Measurements from ENCODE around the gene APOA4. TPM values are rescaled to one million over a fixed set of nuclear protein-coding genes. Genes with fewer than 3 reads are reported as not detected.

The APOA4 gene
- polyA plus RNA-seq, 1 of the 3 experiments (the other 2 are of a cell fraction) = not detected

DNA sequence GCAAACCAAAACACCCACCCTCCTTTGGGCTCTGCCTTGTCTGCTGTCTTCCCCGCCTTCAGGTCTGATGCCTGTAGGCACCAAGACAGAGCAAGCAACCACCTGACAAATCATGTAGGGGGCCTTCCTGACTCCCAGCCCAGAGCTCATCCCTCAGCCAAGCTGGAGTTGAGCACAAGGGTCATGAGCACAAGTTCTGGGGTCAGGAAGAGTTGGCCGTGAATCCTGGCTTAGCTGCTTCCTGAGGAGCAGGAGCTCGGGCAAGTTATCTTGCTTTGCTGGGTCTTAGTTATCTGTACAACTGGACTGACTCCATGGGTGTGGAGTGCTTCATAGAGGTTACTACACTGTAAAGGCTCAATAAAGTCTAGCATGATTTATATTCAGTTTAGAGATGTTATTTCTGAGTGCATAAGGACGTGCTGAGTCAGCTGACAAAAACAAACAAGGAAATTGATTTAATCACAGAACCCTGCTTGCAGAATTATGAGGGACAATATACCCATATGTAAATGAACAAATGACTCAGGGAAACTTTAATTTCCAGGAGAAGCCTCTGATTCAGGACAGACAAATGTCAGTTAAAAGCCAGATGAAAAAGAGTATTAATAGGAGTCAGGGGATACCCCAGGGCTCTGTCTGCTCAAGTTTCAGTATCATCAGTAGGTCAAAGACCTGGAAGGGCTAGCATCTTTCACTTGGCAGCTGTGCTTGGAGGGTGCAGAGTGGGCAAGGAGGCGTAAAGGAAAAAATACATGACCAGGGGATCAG lies 29.3 kb upstream of the APOA4 start:
- ChIA-PET CTCF (interaction anchor here (1.0 to 2.0 kb wide), 4 partner anchors 16 to 253 kb away, joined by 3 to 7 read pairs (median 4); no protein-coding TSS in a partner anchor), POLR2A (no interaction called here)
- Histone ChIP-seq H2AFZ (ENCODE audit: low read depth) (no peak overlapping the region), H3F3A (replicated peaks; ENCODE audit: insufficient read depth) (peaks cover 31% of the 10 kb centered on the region), H3K9me2 (no peaks in the 10 kb centered on the region), H3K27ac (ENCODE audit: low read depth in 2 of 2, low read length in 1 of 2) (peak overlapping the region in 1 of 2 experiments; percentile 79; a peak in 2 of 4 replicates), H3K4me2 (peak overlapping the region; percentile 16), H4K20me1 (ENCODE audit: insufficient read depth) (no peaks in the 10 kb centered on the region), H3K4me1 (ENCODE audit: control insufficient read depth in 1 of 2, insufficient read depth in 2 of 2, low read depth in 1 of 2, low read length in 1 of 2) (peaks cover 4 to 33% of the 10 kb centered on the region in 2 experiments), H3K27me3 (ENCODE audit: insufficient read depth) (no peaks in the 10 kb centered on the region), H3K9me3 (no peaks in the 10 kb centered on the region), H3K9ac (no peak overlapping the region), H3K79me2 (ENCODE audit: insufficient read depth) (no peaks in the 10 kb centered on the region), H3K36me3 (replicated peaks in 1 of 2; ENCODE audit: control insufficient read depth in 1 of 2, insufficient read depth in 2 of 2, low read length in 1 of 2) (peaks cover 7 to 20% of the 10 kb centered on the region in 2 experiments), H3K4me3 (ENCODE audit: low read depth in 2 of 2, low read length in 1 of 2) (no peak overlapping the region)
- no peak for DNase-seq
- TF ChIP-seq ELF1 (IDR thresholded peaks at IDR 0.05) = no peak
- TF ChIP-seq RCOR1 (IDR thresholded peaks at IDR 0.05; ENCODE audit: low read length) = no peak
- TF ChIP-seq TCF12 (IDR thresholded peaks at IDR 0.05) = no peak
- no peak for TF ChIP-seq TEAD4 (IDR thresholded peaks at IDR 0.05; ENCODE audit: borderline replicate concordance, insufficient read depth)
- TF ChIP-seq RFX5 (IDR thresholded peaks at IDR 0.05; ENCODE audit: low read length) = no peak
- no peak for TF ChIP-seq ZBTB33 (IDR thresholded peaks at IDR 0.05; ENCODE audit: borderline replicate concordance, low read depth)
- no peak for TF ChIP-seq TAF1 (IDR thresholded peaks at IDR 0.05; ENCODE audit: borderline replicate concordance, low read depth, low read length)
- no peak for TF ChIP-seq SMC3 (IDR thresholded peaks at IDR 0.05; ENCODE audit: low read depth, low read length)
- no peak for TF ChIP-seq SIN3A (IDR thresholded peaks at IDR 0.05; ENCODE audit: borderline replicate concordance, low read depth, low read length)
- TF ChIP-seq NRF1 (IDR thresholded peaks at IDR 0.05; ENCODE audit: low read depth, low read length) = no peak
- TF ChIP-seq, protein P1, sequence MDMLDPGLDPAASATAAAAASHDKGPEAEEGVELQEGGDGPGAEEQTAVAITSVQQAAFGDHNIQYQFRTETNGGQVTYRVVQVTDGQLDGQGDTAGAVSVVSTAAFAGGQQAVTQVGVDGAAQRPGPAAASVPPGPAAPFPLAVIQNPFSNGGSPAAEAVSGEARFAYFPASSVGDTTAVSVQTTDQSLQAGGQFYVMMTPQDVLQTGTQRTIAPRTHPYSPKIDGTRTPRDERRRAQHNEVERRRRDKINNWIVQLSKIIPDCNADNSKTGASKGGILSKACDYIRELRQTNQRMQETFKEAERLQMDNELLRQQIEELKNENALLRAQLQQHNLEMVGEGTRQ (IDR thresholded peaks at IDR 0.05; ENCODE audit: borderline replicate concordance, low read depth, low read length) = no peak
- TF ChIP-seq MXI1 (IDR thresholded peaks at IDR 0.05; ENCODE audit: low read depth, low read length) = no peak
- TF ChIP-seq MEF2A (IDR thresholded peaks at IDR 0.05; ENCODE audit: borderline replicate concordance, low read depth) = no peak
- TF ChIP-seq, protein P2, sequence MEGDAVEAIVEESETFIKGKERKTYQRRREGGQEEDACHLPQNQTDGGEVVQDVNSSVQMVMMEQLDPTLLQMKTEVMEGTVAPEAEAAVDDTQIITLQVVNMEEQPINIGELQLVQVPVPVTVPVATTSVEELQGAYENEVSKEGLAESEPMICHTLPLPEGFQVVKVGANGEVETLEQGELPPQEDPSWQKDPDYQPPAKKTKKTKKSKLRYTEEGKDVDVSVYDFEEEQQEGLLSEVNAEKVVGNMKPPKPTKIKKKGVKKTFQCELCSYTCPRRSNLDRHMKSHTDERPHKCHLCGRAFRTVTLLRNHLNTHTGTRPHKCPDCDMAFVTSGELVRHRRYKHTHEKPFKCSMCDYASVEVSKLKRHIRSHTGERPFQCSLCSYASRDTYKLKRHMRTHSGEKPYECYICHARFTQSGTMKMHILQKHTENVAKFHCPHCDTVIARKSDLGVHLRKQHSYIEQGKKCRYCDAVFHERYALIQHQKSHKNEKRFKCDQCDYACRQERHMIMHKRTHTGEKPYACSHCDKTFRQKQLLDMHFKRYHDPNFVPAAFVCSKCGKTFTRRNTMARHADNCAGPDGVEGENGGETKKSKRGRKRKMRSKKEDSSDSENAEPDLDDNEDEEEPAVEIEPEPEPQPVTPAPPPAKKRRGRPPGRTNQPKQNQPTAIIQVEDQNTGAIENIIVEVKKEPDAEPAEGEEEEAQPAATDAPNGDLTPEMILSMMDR (IDR thresholded peaks at IDR 0.05) = no peak
- WGBS (ENCODE audit: low lambda C conversion rate) = 89% methylated on average over 4 of the region's 5 CpGs

All from SK-N-SH (cell line).